HEK293 (cell line): ENCODE results near the gene SYNE2.

ENCODE experiments used
- ZNF132 ChIP-seq: fragments of 450-650 bp; formaldehyde crosslinking; IDR thresholded peaks from 2 replicates; pipeline ENCODE4 v1.5.1; 2017; ENCODE audit warnings: missing biosample characterization, missing genetic modification characterization, borderline replicate concordance
- TF ChIP-seq, protein P1 (sequence below): fragments of 450-650 bp; formaldehyde crosslinking; IDR thresholded peaks from 2 replicates; pipeline ENCODE4 v1.5.0; 2017; ENCODE audit warnings: missing biosample characterization, missing genetic modification characterization, borderline replicate concordance
- TF ChIP-seq, protein P2 (sequence below): fragments of 450-650 bp; formaldehyde crosslinking; IDR thresholded peaks from 2 replicates; pipeline ENCODE4 v1.5.1; 2016; ENCODE audit warnings: missing biosample characterization, missing genetic modification characterization

DNA sequence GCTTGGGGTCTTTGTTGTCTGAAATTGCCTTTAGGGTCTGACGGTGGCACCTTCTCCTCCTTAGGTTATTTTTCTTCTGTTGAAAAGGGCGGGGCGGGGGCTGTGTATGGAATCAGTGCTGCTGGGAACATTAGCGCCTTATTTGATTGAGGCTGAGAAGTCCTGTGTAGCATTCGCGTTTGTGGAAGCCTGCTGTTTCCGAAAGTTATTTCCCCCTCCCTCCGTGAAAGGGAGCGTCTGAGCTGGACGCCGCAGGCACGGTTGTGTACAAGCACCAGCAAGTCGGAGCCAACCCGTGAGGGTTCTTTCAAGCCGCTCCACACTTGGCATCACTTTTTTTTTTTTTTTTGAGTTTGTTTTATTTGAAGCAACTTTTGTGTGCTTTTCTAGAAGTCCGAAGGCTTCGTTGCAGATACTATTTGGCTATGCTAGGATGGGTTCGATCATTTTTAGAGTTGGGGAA, 1.1 kb downstream of the SYNE2 start:
- TF ChIP-seq, protein P1, sequence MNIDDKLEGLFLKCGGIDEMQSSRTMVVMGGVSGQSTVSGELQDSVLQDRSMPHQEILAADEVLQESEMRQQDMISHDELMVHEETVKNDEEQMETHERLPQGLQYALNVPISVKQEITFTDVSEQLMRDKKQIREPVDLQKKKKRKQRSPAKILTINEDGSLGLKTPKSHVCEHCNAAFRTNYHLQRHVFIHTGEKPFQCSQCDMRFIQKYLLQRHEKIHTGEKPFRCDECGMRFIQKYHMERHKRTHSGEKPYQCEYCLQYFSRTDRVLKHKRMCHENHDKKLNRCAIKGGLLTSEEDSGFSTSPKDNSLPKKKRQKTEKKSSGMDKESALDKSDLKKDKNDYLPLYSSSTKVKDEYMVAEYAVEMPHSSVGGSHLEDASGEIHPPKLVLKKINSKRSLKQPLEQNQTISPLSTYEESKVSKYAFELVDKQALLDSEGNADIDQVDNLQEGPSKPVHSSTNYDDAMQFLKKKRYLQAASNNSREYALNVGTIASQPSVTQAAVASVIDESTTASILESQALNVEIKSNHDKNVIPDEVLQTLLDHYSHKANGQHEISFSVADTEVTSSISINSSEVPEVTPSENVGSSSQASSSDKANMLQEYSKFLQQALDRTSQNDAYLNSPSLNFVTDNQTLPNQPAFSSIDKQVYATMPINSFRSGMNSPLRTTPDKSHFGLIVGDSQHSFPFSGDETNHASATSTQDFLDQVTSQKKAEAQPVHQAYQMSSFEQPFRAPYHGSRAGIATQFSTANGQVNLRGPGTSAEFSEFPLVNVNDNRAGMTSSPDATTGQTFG (tag by site-specific recombination) = no peak
- TF ChIP-seq ZNF132 (tag by site-specific recombination) = no peak
- TF ChIP-seq, protein P2, sequence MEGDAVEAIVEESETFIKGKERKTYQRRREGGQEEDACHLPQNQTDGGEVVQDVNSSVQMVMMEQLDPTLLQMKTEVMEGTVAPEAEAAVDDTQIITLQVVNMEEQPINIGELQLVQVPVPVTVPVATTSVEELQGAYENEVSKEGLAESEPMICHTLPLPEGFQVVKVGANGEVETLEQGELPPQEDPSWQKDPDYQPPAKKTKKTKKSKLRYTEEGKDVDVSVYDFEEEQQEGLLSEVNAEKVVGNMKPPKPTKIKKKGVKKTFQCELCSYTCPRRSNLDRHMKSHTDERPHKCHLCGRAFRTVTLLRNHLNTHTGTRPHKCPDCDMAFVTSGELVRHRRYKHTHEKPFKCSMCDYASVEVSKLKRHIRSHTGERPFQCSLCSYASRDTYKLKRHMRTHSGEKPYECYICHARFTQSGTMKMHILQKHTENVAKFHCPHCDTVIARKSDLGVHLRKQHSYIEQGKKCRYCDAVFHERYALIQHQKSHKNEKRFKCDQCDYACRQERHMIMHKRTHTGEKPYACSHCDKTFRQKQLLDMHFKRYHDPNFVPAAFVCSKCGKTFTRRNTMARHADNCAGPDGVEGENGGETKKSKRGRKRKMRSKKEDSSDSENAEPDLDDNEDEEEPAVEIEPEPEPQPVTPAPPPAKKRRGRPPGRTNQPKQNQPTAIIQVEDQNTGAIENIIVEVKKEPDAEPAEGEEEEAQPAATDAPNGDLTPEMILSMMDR = no peak
